GM06990 (cell line): ENCODE results near the gene SPIC.

ENCODE experiments used
- DNase-seq: peaks from one replicate; pipeline ENCODE4 v3.0.0-alpha.2; 2011; ENCODE audit not compliant: insufficient read length; ENCODE audit errors: extremely low read depth
- H3K27me3 ChIP-seq: replicated peaks from 2 replicates; pipeline ENCODE4 v1.6.0; 2011; ENCODE audit warnings: low read length; ENCODE audit not compliant: control insufficient read depth, insufficient read depth
- H3K36me3 ChIP-seq: 2 replicates; pipeline ENCODE4 v1.5.1; 2011; ENCODE audit warnings: low read length; ENCODE audit not compliant: control insufficient read depth, insufficient read depth
- H3K4me3 ChIP-seq: replicated peaks from 2 replicates; pipeline ENCODE4 v1.5.1; 2011; ENCODE audit warnings: low read depth, mild to moderate bottlenecking, control low read depth, low read length
- CTCF ChIP-seq: IDR thresholded peaks from 2 replicates; pipeline ENCODE4 v1.5.1; 2011; ENCODE audit warnings: low read length, control low read depth, mild to moderate bottlenecking, inconsistent platforms; ENCODE audit not compliant: insufficient read depth, poor library complexity, severe bottlenecking

SPIC gene

GRCh38 chr12:101491329-101491728, 16.2 kb downstream of the SPIC start:
- Histone ChIP-seq H3K27me3 (no peaks in the 10 kb centered on the region), H3K4me3 (no peak overlapping the region), H3K36me3 (no peaks in the 10 kb centered on the region)
- no peak for TF ChIP-seq CTCF
- no peak for DNase-seq

- TF ChIP-seq CTCF = no peak
- Histone ChIP-seq H3K4me3 (no peak overlapping the region), H3K36me3 (no peaks in the 10 kb centered on the region), H3K27me3 (no peaks in the 10 kb centered on the region)
- DNase-seq = no peak
Observed at GRCh38 chr12:101493556-101493955, 18.4 kb downstream of the SPIC start.

DNA sequence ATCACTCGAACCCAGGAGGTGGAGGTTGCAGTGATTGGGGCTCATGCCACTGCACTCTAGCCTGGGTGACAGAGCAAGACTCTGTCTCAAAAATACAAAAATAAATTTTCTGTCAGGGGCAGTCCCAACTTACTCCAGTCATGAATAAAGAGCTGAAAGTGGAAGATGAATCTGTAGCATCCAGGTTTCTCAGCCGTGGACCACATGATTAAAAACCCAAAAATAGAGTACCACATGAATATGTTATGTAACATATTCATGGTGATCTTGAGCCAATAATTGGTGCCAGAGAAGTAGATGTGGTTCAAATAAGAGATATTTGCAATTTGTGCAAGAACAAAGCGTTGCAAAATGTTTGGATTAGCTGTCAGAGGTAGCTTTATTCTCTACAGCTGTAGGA, 23.1 kb downstream of the SPIC start:
- no peak for DNase-seq
- no peaks in the 10 kb centered on the region for H3K27me3 ChIP-seq
- no peak for TF ChIP-seq CTCF
- no peak overlapping the region for H3K4me3 ChIP-seq
- no peaks in the 10 kb centered on the region for H3K36me3 ChIP-seq

GRCh38 chr12:101501410-101501995, 26.4 kb downstream of the SPIC start:
- no peak for DNase-seq
- H3K27me3 ChIP-seq = no peaks in the 10 kb centered on the region
- no peaks in the 10 kb centered on the region for H3K36me3 ChIP-seq
- H3K4me3 ChIP-seq = no peak overlapping the region
- TF ChIP-seq CTCF = no peak

GRCh38 chr12:101521136-101521535, 46.0 kb downstream of the SPIC start:
- no peak for DNase-seq
- Histone ChIP-seq H3K27me3 (no peaks in the 10 kb centered on the region; the same call in 1 of the 2 replicates), H3K4me3 (no peak overlapping the region), H3K36me3 (no peaks in the 10 kb centered on the region)
- TF ChIP-seq CTCF = no peak

DNA sequence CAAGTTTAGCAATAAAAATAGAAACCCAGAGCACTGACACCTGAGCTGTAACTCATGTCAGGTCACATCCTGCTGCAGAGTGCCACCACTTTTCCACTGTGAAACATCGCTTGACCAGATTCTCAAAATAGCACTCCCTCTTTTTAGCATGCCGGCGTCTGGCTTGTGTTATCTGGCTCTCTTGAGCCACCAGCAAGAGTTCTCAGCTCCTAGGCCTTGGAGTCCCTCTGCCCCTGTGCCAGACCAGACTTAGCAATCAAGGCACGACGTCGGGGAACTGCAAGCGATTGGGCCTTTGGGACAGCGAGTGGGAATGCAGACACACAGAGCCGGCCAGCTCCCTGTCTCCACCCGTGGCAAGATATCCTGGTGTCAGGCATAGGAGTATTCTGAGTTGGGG, 52.5 kb downstream of the SPIC start:
- Histone ChIP-seq H3K4me3 (no peak overlapping the region), H3K27me3 (no peaks in the 10 kb centered on the region), H3K36me3 (no peaks in the 10 kb centered on the region)
- TF ChIP-seq CTCF = no peak
- DNase-seq = no peak
